GM21786 (cell line): ENCODE measurements around the gene TNFAIP8.
"Not testable (repeated sequence)": the region's sequence is repeated elsewhere in the genome, so short reads cannot be mapped to it uniquely, and the experiment has no call there.

Experiments
- ATAC-seq: cut with Tn5 transposase; IDR thresholded peaks from one replicate; pipeline ENCODE4 v1.9.1; 2021; ENCODE audit not compliant: unreplicated experiment

Gene TNFAIP8

DNA sequence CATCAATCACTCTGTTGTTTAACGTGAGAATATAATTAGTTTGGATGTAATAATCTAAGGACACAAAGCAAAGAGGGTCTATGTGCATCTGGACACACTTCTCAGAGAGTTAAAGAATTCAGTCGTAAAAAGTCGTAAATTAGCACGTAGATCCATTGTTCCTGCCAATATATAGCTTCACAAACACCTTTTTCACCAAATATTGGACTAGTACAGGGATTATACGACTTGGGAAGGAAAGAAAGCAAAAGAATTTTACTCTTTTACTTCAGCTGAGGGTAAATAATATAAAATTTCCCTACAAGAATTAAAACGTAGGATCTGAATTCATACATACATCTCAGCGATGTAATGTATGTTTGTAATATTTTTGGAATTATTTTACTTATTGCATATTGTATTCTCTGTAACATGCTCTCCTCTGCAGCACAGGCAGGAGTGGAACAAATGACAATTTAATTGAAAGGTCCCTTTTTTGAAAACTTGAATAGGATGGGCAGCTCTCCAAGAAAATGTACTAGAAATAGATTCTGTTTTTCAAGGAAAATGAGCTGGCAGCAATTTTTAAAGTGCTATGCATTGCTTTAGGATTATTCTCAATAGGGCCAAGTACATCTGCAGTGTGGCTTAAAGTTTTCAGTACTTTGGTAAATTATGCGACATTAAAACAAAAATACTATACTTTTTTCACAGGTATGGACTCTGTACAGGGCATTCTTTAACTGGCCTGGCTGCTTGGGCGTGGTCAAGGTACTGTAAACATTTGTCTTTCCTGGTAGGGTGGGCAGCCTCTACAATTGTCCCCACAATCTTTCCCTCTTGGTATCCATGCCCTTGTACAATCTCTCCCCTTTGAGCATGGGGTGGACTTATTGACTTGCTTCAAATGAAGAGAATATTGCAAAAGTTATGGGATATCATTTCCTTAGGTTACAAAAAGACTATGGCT is 56.7 kb downstream of the TNFAIP8 start:
- ATAC-seq: no peak

DNA sequence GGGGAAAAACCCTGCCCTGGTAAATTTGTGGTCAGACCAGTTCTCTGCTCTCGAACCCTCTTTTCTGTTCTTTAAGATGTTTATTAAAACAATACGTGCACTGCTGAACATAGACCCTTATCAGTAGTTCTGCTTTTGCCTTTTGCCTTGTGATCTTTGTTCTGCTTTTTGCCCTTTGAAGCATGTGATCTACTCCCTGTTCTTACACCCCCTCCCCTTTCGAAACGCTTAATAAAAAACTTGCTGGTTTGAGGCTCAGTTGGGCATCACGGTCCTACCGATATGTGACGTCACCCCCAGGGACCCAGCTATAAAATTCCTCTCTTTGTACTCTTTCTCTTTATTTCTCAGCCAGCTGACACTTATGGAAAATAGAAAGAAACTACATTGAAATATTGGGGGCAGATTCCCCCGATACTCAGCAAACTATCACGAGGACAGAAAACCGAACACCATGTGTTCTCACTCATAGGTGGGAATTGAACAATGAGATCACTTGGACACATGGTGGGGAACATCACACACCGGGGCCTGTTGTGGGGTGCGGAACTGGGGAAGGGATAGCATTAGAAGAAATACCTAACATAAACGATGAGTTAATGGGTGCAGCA is 58.4 kb downstream of the TNFAIP8 start:
- not testable (repeated sequence) for ATAC-seq

DNA sequence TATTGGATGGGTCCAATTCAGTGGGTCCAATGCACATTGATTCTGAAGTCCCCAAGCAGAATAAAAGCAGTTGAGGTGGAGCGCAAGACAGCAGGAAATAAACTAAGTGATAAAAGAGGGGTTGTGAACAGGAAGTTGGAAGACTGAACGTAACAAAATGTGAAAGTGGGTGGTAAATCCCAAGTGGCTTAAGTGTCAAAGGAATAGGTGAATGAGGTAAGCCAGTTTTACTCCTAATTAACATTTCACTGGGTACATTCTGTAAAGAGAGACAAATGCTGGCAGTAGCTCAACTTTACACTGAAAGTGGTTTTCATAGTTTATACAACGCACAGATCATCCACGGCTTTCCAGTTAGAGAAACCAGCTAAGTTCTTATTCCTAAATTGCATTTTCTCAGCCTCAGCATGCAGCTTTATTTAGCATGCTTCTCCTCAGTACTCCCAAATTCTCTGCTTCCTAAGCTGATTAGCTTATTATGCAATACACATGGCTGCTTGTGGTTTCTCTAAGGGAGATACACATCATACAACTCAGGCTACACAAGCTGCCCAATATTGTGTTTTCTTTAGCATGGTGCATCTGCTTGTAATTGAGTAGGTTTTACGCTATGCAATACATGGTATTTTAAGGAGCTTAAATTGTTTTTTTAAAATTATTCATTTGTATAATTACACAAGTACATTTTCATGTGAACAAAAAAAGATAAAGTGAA is 62.2 kb downstream of the TNFAIP8 start:
- ATAC-seq: no peak

DNA sequence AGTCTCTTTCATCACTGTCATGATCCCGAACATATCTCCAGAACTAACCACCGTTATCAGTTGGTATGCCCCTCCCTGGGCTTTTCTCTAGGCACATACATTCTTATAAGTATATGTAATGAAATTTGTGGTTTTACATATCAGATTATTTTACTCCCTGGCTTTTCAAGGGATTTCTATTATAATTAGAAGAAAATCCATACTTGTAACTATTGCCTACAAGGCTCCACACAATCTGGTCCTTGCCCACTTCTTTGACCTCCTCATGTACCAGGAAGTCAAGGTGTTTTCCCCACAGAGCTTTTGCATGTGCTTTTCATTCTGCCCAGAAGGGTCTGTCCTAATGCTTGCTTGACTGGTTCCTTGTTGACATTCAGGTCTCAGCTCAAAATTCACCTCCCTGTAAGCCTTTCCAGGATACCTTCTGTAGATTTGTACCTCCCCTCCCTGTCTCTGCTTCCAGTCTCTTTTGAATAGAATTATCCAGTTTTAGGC is 62.8 kb downstream of the TNFAIP8 start:
- peak; percentile 81 for ATAC-seq

DNA sequence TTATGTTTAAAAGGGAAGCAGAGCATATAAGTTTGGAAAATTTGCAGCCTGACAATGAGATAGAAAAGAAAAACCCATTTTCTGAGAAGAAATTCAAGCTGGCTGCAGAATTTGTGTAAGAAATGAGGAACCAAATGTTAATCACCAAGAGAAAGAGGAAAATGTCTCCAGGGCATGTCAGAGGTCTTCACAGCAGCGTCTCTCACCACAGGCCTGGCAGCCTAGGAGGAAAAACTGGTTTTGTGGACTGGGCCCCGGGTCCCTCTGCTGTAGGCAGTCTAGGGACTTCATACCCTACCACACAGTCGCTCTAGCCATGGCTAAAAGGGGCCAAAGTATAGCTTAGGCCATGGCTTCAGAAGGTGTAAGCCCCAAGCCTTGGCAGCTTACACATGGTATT is 64.3 kb downstream of the TNFAIP8 start:
- no peak for ATAC-seq

DNA sequence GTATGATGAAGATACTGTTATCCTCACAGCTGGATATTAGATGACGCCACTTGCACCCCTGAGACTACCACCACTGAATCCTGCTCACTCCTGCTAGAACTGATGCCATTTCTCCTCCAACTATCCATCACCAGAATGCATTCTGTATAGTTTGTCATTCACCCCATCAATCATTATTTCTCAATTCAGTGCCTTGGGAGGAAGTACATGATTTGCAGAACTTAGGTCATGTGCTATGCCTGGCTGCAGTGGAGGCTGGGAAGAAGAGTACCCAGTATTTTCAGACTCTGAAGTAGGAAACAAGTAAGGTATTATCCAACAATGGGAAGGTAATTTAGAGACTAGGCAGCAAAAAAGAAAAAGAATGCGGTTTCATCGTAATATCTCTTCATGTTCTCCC is 70.2 kb downstream of the TNFAIP8 start:
- ATAC-seq: no peak

DNA sequence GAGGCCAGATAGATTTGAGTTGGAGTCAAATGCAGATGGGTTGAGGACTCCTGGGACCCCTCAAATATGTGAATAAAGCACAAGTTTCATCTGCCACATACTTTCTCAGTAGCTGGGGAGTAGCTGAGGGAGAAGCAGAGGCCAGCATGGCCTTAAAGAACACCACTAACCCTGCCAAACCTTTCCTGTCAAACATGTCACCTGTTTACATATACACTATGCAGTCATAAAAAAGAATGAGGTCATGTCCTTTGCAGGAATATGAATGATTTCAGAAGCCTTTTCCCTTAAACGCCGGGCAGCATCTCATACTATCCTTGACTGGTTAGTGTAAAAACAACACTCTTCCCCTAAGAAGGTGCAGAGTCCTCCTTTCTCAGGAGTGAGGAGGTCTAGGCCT is 71.2 kb downstream of the TNFAIP8 start:
- ATAC-seq: no peak

DNA sequence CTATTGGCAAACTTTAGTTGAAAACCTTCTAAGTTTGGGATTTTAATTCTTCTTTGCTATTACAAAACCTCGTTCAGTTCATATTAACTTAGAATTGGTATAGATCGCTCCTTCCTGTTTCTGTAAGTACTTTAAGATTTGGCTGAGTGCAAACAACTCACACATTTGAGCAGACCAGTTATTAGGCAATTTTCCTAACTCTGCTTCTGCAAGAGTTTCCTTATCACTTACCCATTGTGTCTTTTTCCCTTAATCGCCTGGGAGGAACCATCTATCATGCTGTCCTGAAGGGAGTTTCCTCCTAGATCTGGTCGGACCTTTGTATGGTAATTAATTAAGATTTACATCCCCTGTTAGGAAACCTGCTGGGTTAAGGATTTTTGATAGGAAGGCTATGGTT is 71.8 kb downstream of the TNFAIP8 start:
- not testable (repeated sequence) for ATAC-seq

DNA sequence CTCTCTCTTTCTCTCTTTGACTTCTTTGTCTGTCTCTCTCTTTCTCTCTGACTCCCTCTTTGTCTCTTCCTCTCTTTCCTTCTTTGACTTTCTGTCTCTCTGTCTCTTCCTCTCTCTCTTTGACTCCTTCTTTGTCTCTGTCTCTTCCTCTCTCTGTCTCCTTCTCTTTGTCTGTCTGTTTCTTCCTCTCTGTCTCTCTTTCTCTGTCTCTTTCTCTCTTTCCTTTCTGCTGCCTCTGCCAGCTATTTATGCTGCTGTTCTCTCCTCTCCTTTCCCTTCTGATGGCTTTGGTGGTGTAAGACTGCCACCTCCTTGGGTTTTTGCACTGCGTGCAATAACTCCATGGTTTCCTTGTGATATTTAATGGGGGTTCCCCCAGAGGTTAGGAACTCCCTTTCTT is 72.3 kb downstream of the TNFAIP8 start:
- ATAC-seq: not testable (repeated sequence)

DNA sequence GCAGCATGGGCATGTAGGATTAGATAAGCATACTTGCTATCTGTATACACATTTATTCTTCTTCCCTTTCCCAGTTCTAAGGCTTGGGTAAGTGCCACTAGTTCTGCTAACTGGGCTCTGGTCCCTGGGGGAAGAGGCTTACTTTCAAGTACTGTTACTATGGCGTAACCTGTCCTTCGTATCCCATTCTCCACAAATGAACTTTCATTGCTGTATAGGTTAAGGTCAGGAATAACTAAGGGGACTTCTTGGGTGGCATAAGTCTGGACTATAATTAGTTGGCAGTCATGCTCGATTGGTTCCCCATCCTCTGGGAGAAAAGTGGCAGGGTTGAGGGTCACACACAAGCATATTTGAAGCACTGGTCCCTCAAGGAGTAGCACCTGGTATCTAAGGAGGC is 72.8 kb downstream of the TNFAIP8 start:
- ATAC-seq: not testable (repeated sequence)

DNA sequence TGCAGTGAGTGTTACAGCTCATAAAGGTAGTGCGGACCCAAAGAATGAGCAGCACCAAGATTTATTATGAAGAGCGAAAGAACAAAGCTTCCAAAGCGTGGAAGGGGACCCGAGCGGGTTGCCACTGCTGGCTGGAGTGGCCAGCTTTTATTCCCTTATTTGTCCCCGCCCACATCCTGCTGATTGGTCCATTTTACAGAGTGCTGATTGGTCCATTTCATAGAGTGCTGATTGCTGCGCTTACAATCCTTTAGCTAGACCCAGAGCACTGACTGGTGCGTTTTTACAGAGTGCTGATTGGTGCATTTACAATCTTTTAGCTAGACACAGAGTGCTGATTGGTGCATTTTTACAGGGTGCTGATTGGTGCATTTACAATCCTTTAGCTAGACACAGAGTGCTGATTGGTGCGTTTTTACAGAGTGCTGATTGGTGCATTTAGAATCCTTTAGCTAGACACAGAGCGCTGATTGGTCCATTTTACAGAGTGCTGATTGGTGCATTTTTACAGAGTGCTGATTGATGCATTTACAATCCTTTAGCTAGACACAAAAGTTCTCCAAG is 76.9 kb downstream of the TNFAIP8 start:
- ATAC-seq: not testable (repeated sequence)

DNA sequence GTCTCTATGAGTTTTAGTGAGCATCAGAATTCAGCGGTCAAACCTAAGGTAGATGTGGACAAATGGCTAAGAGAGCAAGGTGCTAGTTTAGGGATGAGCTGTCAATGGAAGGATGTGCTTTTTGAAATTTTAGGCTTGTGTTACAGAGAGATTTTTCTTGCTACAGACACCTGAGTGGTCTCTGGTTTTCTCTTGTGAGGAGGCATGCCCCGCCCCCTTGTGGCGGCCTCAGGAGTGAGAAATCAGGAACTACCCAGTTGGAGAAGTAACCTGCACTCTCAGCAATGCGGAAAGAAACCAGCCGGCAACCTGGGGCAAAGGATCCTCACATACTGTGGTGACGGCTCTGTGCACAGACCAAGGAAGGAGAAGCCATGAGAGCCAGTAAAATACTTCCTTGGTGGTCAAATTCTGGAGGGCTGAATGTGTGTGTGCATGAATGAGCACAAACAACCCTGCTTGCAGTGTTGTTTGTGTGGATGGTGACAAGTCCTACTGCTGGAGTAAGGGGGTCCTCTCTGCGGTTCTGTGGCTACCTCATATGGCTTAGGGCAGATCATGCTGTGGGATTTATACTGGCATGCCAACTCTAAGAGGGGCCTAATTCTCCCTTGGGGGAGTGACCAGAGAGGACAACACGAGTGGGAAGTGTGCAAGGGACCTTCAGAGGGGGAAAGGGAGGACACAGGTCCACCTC is 79.8 kb downstream of the TNFAIP8 start:
- ATAC-seq: peak; percentile 95

DNA sequence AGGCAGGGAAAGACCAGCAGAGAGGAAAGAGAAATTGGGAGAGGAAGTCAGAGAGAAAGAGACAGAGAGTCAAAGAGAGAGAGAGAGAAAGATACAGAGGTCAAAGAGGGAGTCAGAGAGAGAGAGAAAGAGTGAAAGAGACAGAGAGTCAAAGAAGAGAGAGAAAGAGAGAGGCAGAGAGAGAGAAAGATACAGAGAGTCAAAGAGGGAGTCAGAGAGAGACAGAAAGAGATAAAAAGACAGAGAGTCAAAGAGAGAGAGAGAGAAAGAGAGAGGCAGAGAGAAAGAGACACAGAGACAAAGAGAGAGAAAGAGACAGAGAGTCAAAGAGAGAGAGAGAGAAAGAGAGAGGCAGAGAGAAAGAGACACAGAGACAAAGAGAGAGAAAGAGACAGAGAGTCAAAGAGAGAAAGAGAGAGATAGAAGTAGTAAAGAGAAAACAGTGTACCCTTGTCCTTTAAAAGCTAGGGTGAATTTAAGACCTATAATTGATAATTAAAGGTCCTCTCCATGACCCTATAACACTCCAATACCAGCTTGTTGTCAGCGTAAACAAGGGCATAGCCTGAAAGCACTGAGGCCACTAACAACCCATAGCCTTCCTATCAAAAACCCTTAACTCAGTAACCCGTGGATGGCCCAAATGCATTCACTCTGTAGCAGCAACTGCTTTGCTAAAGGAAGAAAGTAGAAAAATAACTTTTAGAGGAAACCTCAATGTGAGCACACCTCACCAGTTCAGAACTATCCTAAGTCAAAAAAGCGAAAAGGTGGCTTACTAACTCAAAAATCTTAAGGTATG is 82.2 kb downstream of the TNFAIP8 start:
- ATAC-seq: not testable (repeated sequence)

DNA sequence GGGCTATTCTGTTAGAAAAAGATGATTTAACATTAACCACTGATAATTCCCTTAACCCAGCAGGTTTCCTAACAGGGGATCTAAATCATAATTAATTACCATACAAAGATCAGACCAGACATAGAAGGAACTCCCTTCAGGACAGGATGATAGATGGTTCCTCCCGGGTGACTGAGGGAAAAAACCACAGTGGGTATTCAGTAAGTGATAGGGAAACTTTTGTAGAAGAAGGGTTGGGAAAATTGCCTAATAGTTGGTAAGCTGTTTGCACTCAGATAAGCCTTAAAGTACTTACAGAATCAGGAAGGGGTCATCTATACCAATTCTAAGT is 82.7 kb downstream of the TNFAIP8 start:
- not testable (repeated sequence) for ATAC-seq

DNA sequence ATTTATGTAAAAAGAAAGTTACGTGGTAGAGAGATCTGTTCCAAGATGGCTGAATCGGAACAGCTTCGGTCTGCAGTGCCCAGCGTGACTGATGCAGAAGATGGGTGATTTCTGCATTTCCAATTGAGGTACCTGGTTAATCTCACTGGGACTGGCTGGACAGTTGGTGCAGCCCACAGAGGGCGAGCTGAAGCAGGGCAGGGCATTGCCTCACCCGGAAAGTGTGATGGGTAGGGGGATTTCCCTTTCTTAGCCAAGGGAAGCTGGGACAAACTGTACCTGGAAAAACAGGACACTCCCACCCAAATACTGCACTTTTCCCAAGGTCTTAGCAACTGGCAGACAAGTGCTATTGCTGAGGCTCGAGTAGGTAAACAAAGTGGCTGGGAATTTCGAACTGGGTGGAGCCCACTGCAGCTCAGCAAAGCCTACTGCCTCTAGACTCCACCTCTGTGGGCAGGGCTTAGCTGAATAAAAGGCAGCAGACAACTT is 83.4 kb downstream of the TNFAIP8 start:
- ATAC-seq: no peak

DNA sequence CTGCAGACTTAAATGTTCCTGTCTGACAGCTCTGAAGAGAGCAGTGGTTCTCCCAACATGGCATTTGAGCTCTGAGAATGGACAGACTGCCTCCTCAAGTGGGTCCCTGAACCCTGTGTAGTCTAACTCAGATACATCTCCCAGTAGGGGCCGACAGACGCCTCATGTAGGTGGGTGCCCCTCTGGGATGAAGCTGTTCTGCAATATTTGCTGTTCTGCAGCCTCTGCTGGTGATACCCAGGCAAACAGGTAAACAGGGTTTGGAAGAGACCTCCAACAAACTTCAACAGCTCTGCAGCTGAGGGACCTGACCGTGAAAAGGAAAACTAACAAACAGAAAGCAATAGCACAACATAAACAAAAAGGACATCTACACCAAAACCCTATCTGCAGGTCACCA is 83.8 kb downstream of the TNFAIP8 start:
- not testable (repeated sequence) for ATAC-seq

DNA sequence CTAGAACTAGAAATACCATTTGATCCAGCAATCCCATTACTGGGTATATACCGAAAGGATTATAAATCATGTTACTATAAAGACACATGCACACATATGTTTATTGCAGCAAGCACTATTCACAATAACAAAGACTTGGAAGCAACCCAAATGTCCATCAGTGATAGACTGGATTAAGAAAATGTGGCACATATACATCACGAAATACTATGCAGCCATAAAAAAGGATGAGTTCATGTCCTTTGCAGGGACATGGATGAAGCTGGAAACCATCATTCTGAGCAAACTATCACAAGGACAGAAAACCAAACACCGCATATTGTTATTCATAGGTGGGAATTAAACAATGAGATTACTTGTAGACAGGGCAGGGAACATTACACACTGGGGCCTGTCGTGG is 88.8 kb downstream of the TNFAIP8 start:
- ATAC-seq: not testable (repeated sequence)

DNA sequence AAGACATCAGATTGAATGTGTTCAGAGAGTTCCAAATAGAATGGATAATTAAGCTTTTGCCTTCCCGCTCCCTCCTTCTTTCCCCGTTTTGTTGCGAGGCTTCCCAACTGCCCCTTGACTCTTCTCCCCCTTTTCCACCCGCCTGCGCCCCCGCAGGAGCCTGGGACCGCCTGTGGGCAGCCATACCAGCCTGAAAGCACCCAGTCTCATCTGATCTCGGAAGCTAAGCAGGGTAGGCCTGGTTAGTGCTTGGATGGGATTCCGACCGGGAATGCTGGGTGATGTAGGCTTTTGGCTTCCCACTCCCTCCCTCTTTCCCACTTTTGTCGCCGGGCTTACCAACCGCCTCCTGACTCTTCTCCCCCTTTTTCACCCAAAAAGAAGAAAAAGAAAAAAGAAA is 89.7 kb downstream of the TNFAIP8 start:
- ATAC-seq: no peak
